ENCODE data around the gene BRD4. TPM values are rescaled to one million over a fixed set of nuclear protein-coding genes. Genes with fewer than 3 reads are reported as not detected.

Gene BRD4
- total and polyA plus RNA-seq, 2 donors (not counting 1 experiment from before 2014, with no cell fraction given): 9.9 to 20.1 TPM

- TF ChIP-seq EZH2 (IDR thresholded peaks at IDR 0.05; ENCODE audit: low read length, missing control alignments): no peak
- TF ChIP-seq CTCF (conservative IDR thresholded peaks at IDR 0.05 in 1 of 2, IDR thresholded peaks at IDR 0.05 in 1 of 2; ENCODE audit: low read depth in 1 of 2, low read length in 2 of 2): no peak
- H3K36me3 ChIP-seq (ENCODE audit: control insufficient read depth, insufficient read depth, low read length): peaks cover 11% of the 10 kb centered on the region
- no peak overlapping the region for H3K4me2 ChIP-seq (ENCODE audit: extremely low read depth, insufficient read depth, low read length)
- H3K9me3 ChIP-seq (ENCODE audit: control insufficient read depth, insufficient read depth, low read depth, low read length): no peaks in the 10 kb centered on the region
- peaks cover 23% of the 10 kb centered on the region for H3K4me1 ChIP-seq (ENCODE audit: control insufficient read depth, extremely low read depth, insufficient read depth, low read length)
- H3K79me2 ChIP-seq (ENCODE audit: control insufficient read depth, insufficient read depth, low read length): peaks cover 98% of the 10 kb centered on the region
- H3K27ac ChIP-seq (ENCODE audit: insufficient read depth, low read length): no peak overlapping the region
- DNase-seq (ENCODE audit: low read depth in 2 of 2): no peak
- H4K20me1 ChIP-seq (ENCODE audit: control insufficient read depth, extremely low read depth, insufficient read depth, low read length): peaks cover 18% of the 10 kb centered on the region
- H2AFZ ChIP-seq (ENCODE audit: low read length): no peak overlapping the region
- no peak overlapping the region for H3K9ac ChIP-seq (ENCODE audit: insufficient read depth, low read length)
- no peak overlapping the region for H3K4me3 ChIP-seq (replicated peaks in 1 of 4; ENCODE audit: control extremely low read depth in 1 of 4, insufficient read depth in 1 of 4, low read depth in 3 of 4, low read length in 4 of 4)
- H3K27me3 ChIP-seq (ENCODE audit: control insufficient read depth, insufficient read depth, low read length): no peaks in the 10 kb centered on the region
These were observed 55.6 kb downstream of the BRD4 start for GRCh38 chr19:15276620-15277215.

GRCh38 chr19:15274477-15274876 lies 57.9 kb downstream of the BRD4 start:
- H3K79me2 ChIP-seq (ENCODE audit: control insufficient read depth, insufficient read depth, low read length): peaks cover 97% of the 10 kb centered on the region
- no peak overlapping the region for H2AFZ ChIP-seq (ENCODE audit: low read length)
- H4K20me1 ChIP-seq (ENCODE audit: control insufficient read depth, extremely low read depth, insufficient read depth, low read length): peaks cover 2% of the 10 kb centered on the region
- TF ChIP-seq EZH2 (IDR thresholded peaks at IDR 0.05; ENCODE audit: low read length, missing control alignments) (no peak), CTCF (conservative IDR thresholded peaks at IDR 0.05 in 1 of 2, IDR thresholded peaks at IDR 0.05 in 1 of 2; ENCODE audit: low read depth in 1 of 2, low read length in 2 of 2) (no peak)
- H3K9ac ChIP-seq (ENCODE audit: insufficient read depth, low read length): no peak overlapping the region
- no peak overlapping the region for H3K4me3 ChIP-seq (replicated peaks in 1 of 4; ENCODE audit: control extremely low read depth in 1 of 4, insufficient read depth in 1 of 4, low read depth in 3 of 4, low read length in 4 of 4)
- no peak overlapping the region for H3K4me2 ChIP-seq (ENCODE audit: extremely low read depth, insufficient read depth, low read length)
- H3K9me3 ChIP-seq (ENCODE audit: control insufficient read depth, insufficient read depth, low read depth, low read length): no peaks in the 10 kb centered on the region
- H3K27me3 ChIP-seq (ENCODE audit: control insufficient read depth, insufficient read depth, low read length): no peaks in the 10 kb centered on the region
- peaks cover 18% of the 10 kb centered on the region for H3K36me3 ChIP-seq (ENCODE audit: control insufficient read depth, insufficient read depth, low read length)
- no peak overlapping the region for H3K27ac ChIP-seq (ENCODE audit: insufficient read depth, low read length)
- no peak for DNase-seq (ENCODE audit: low read depth in 2 of 2)
- peaks cover 5% of the 10 kb centered on the region for H3K4me1 ChIP-seq (ENCODE audit: control insufficient read depth, extremely low read depth, insufficient read depth, low read length)

- Histone ChIP-seq H3K27ac (ENCODE audit: insufficient read depth, low read length) (no peak overlapping the region), H3K4me3 (replicated peaks in 1 of 4; ENCODE audit: control extremely low read depth in 1 of 4, insufficient read depth in 1 of 4, low read depth in 3 of 4, low read length in 4 of 4) (no peak overlapping the region), H2AFZ (ENCODE audit: low read length) (no peak overlapping the region), H3K9me3 (ENCODE audit: control insufficient read depth, insufficient read depth, low read depth, low read length) (no peaks in the 10 kb centered on the region), H4K20me1 (ENCODE audit: control insufficient read depth, extremely low read depth, insufficient read depth, low read length) (no peaks in the 10 kb centered on the region), H3K27me3 (ENCODE audit: control insufficient read depth, insufficient read depth, low read length) (no peaks in the 10 kb centered on the region), H3K79me2 (ENCODE audit: control insufficient read depth, insufficient read depth, low read length) (peaks cover 82% of the 10 kb centered on the region), H3K9ac (ENCODE audit: insufficient read depth, low read length) (no peak overlapping the region), H3K4me2 (ENCODE audit: extremely low read depth, insufficient read depth, low read length) (no peak overlapping the region), H3K4me1 (ENCODE audit: control insufficient read depth, extremely low read depth, insufficient read depth, low read length) (peaks cover 27% of the 10 kb centered on the region), H3K36me3 (ENCODE audit: control insufficient read depth, insufficient read depth, low read length) (peaks cover 27% of the 10 kb centered on the region)
- TF ChIP-seq EZH2 (IDR thresholded peaks at IDR 0.05; ENCODE audit: low read length, missing control alignments): no peak
- TF ChIP-seq CTCF (conservative IDR thresholded peaks at IDR 0.05 in 1 of 2, IDR thresholded peaks at IDR 0.05 in 1 of 2; ENCODE audit: low read depth in 1 of 2, low read length in 2 of 2): no peak
- DNase-seq (ENCODE audit: low read depth in 2 of 2): no peak
These were observed 62.5 kb downstream of the BRD4 start for GRCh38 chr19:15269806-15270205.

Measured in fibroblast of lung (primary cell).